ENCODE measurements around the gene TTYH1. TPM values are rescaled to one million over a fixed set of nuclear protein-coding genes. Genes with fewer than 3 reads are reported as not detected.

The TTYH1 gene
- total and polyA plus RNA-seq, 2 donors (not counting 3 experiments of a cell fraction or from before 2014, with no cell fraction given): not detected

DNA sequence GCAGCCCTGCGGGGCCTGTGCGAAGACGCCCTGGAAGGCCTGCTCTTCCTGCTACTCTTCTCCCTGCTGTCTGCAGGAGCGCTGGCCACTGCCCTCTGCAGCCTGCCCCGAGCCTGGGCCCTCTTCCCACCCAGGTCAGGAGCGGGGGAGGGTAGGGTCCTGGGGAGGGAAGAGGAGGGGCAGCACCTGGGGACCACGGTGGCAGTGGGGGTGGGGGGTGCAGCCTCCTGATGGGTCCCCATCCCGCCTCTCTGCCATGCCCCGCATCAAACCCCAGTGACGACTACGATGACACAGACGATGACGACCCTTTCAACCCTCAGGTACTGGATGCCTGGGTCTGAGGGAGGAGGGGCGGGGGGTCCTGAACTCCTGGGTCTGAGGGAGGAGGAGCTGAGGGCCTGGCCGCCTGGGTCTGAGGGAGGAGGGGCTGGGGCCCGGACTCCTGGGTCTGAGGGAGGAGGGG lies 20.3 kb downstream of the TTYH1 start:
- H3K9me3 ChIP-seq (replicated peaks; ENCODE audit: control insufficient read depth, insufficient read depth, low read length): no peaks in the 10 kb centered on the region
- H3K4me2 ChIP-seq (ENCODE audit: insufficient read depth, low read length): no peak overlapping the region
- H3K27ac ChIP-seq (ENCODE audit: insufficient read depth, low read depth, low read length): no peak overlapping the region
- ChIA-PET POLR2A (no interaction called here), CTCF (no interaction called here)
- H3K36me3 ChIP-seq (ENCODE audit: control insufficient read depth in 2 of 2, extremely low read depth in 1 of 2, insufficient read depth in 2 of 2, low read length in 2 of 2): no peaks in the 10 kb centered on the region
- intact Hi-C loops (cut with micrococcal nuclease): no loop called here
- FAIRE-seq (no peak), DNase-seq (ENCODE audit: low read depth, low spot score) (no peak)
- no peaks in the 10 kb centered on the region for H3K4me1 ChIP-seq (ENCODE audit: control insufficient read depth, extremely low read depth, insufficient read depth, low read length)
- no TSS peak for BruUV-seq (replicated peaks)
- no peaks in the 10 kb centered on the region for H3K79me2 ChIP-seq (ENCODE audit: control insufficient read depth, insufficient read depth, low read length)
- no peak overlapping the region for H3K4me3 ChIP-seq (replicated peaks in 1 of 3; ENCODE audit: insufficient read depth in 1 of 3, low read depth in 1 of 3, low read length in 3 of 3)
- no peaks in the 10 kb centered on the region for H3K27me3 ChIP-seq (ENCODE audit: control insufficient read depth in 2 of 2, insufficient read depth in 2 of 2, low read length in 2 of 2)
- no peaks in the 10 kb centered on the region for H4K20me1 ChIP-seq (replicated peaks; ENCODE audit: control insufficient read depth, extremely low read depth, insufficient read depth, low read length)
- H3K9me1 ChIP-seq (replicated peaks; ENCODE audit: control insufficient read depth, extremely low read depth, insufficient read depth, low read length): no peaks in the 10 kb centered on the region
- H2AFZ ChIP-seq (ENCODE audit: low read depth, low read length): no peak overlapping the region
- no peak for TF ChIP-seq GATA2 (IDR thresholded peaks at IDR 0.05; ENCODE audit: insufficient read depth, insufficient read length, low read depth, low read length)
- dilution Hi-C loops (cut with MboI; ENCODE audit: extremely low pct_ligation_motif_present, low sequenced_read_pairs): no loop called here
- no peak overlapping the region for H3K9ac ChIP-seq (replicated peaks; ENCODE audit: extremely low read depth, insufficient read depth, low read length)

DNA sequence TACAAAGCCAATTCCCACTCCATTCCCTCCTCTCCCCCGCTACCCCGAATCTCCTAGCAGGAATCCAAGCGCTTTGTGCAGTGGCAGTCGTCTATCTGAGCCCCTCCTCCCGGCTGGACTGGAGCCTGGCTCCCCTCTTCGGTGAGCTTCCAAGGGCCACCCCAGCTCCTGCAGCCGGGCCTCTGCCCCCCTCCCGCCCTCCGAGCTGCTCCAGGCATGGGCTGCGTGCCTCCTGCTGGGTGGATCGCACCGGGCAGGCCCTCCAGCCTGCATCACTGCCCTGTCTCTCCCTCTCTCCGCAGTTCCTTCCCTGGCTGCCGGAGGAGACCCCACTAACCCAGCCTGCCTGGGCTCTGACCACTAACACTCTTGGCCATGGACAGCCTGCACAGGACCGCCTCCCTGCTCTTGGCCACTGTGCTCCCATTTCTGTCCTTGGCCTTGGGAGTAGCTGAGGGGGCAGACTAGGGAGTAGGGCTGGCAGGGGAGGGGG lies 20.8 kb downstream of the TTYH1 start:
- ChIA-PET CTCF (no interaction called here), POLR2A (interaction anchor here (1.1 kb wide), 1 partner anchor 13 kb away, joined by 3 read pairs; the partner anchor contains the start of gene LENG8)
- H3K9me3 ChIP-seq (replicated peaks; ENCODE audit: control insufficient read depth, insufficient read depth, low read length): no peaks in the 10 kb centered on the region
- FAIRE-seq: no peak
- H3K4me1 ChIP-seq (ENCODE audit: control insufficient read depth, extremely low read depth, insufficient read depth, low read length): no peaks in the 10 kb centered on the region
- H3K36me3 ChIP-seq (ENCODE audit: control insufficient read depth in 2 of 2, extremely low read depth in 1 of 2, insufficient read depth in 2 of 2, low read length in 2 of 2): no peaks in the 10 kb centered on the region
- BruUV-seq (replicated peaks): no TSS peak
- no peak for TF ChIP-seq JUN (IDR thresholded peaks at IDR 0.05; ENCODE audit: borderline replicate concordance, insufficient read depth, insufficient read length, low read depth)
- TF ChIP-seq MYC (IDR thresholded peaks at IDR 0.05; ENCODE audit: low read depth, low read length): no peak
- no peaks in the 10 kb centered on the region for H3K27me3 ChIP-seq (ENCODE audit: control insufficient read depth in 2 of 2, insufficient read depth in 2 of 2, low read length in 2 of 2)
- H3K4me3 ChIP-seq (replicated peaks in 1 of 3; ENCODE audit: insufficient read depth in 1 of 3, low read depth in 1 of 3, low read length in 3 of 3): no peak overlapping the region
- no peaks in the 10 kb centered on the region for H4K20me1 ChIP-seq (replicated peaks; ENCODE audit: control insufficient read depth, extremely low read depth, insufficient read depth, low read length)
- no peaks in the 10 kb centered on the region for H3K79me2 ChIP-seq (ENCODE audit: control insufficient read depth, insufficient read depth, low read length)
- no peak for DNase-seq (ENCODE audit: low read depth, low spot score)
- dilution Hi-C loops (cut with MboI; ENCODE audit: extremely low pct_ligation_motif_present, low sequenced_read_pairs) (no loop called here), intact Hi-C loops (cut with micrococcal nuclease) (no loop called here)
- no peak overlapping the region for H3K27ac ChIP-seq (ENCODE audit: insufficient read depth, low read depth, low read length)
- no peak overlapping the region for H3K4me2 ChIP-seq (ENCODE audit: insufficient read depth, low read length)
- no peak overlapping the region for H3K9ac ChIP-seq (replicated peaks; ENCODE audit: extremely low read depth, insufficient read depth, low read length)
- H2AFZ ChIP-seq (ENCODE audit: low read depth, low read length): no peak overlapping the region
- H3K9me1 ChIP-seq (replicated peaks; ENCODE audit: control insufficient read depth, extremely low read depth, insufficient read depth, low read length): no peaks in the 10 kb centered on the region
